GM12872 (cell line): ENCODE measurements around the gene VEZF1.

Experiments
- CTCF ChIP-seq: IDR thresholded peaks from 3 replicates; pipeline ENCODE4 v1.5.1; 2011; ENCODE audit warnings: low read depth, mild to moderate bottlenecking, low read length, moderate library complexity; ENCODE audit not compliant: insufficient read depth

The VEZF1 gene

GRCh38 chr17:57987581-57988300, at the start of gene VEZF1:
Gene VEZF1, minus strand, starts transcription at chr17:57988254. Its CDS starts 143 bp downstream, at chr17:57988111.
- TF ChIP-seq CTCF, result no peak

GRCh38 chr17:58032691-58033415, 44.8 kb upstream of the VEZF1 start:
- no peak for TF ChIP-seq CTCF

- no peak for TF ChIP-seq CTCF
Observed at GRCh38 chr17:58028578-58028977, 40.5 kb upstream of the VEZF1 start.

- no peak for TF ChIP-seq CTCF
Observed at GRCh38 chr17:58020401-58020800, 32.3 kb upstream of the VEZF1 start.

- no peak for TF ChIP-seq CTCF
Observed at GRCh38 chr17:58019521-58019920, 31.5 kb upstream of the VEZF1 start.

- no peak for TF ChIP-seq CTCF
Observed at GRCh38 chr17:58019039-58019438, 31.0 kb upstream of the VEZF1 start.

- no peak for TF ChIP-seq CTCF
Observed at GRCh38 chr17:58010067-58010799, 22.2 kb upstream of the VEZF1 start.
